K562 (cell line): ENCODE data around the gene PPL. TPM values are rescaled to one million over a fixed set of nuclear protein-coding genes. Genes with fewer than 3 reads are reported as not detected.

ENCODE experiments used
- CHD7 ChIP-seq: fragments of 200-600 bp; sonication (generic); IDR thresholded peaks from one replicate; pipeline ENCODE4 v1.6.1; 2012; ENCODE audit warnings: mild to moderate bottlenecking, low read depth, low read length, inconsistent platforms
- FUS ChIP-seq: fragments of 200-400 bp; formaldehyde crosslinking; optimal IDR thresholded peaks from 2 replicates; pipeline ENCODE3; 2017; ENCODE audit warnings: low read depth, low read length
- GATAD2A ChIP-seq: fragments of 450-650 bp; IDR thresholded peaks from 2 replicates; pipeline ENCODE4 v1.6.1; 2017
- KLF6 ChIP-seq: fragments of 250-450 bp; sonication (Bioruptor Pico); IDR thresholded peaks from 2 replicates; pipeline ENCODE4 v1.4.0; 2020; ENCODE audit warnings: mild to moderate bottlenecking, moderate library complexity, borderline replicate concordance
- ZNF655 ChIP-seq: fragments of 250-450 bp; sonication (Bioruptor Pico); IDR thresholded peaks from 2 replicates; pipeline ENCODE4 v1.5.0; 2021
- polyA plus RNA-seq, 8 experiments: library from polyadenylated mRNA; depleted of rRNA in 4 of 8; stranded (reverse) in 5 of 8; unstranded in 3 of 8; fragments of >200 nt; fragmentation: Nextera tagmentation in 2 of 8; fragmentation: Illumina TruSeq in 1 of 8; extraction: Ambion mirVana in 2 of 8; extraction: Trizol in 1 of 8; gene quantifications; 2 replicates each; pipeline versions ENCODE4 v1.2.1 to v1.2.3, GENCODE V29; 2011 to 2014; ENCODE audit warnings: inconsistent platforms in 1 of 8, missing spikeins in 1 of 8
- total RNA-seq, 7 experiments: library from RNA; depleted of rRNA in 6 of 7; stranded (reverse); fragments of >200 nt in 6 of 7; fragmentation: Illumina TruSeq in 2 of 7; extraction: Trizol in 2 of 7; gene quantifications; 2 replicates each; pipeline versions ENCODE4 v1.2.1 to v1.2.3, GENCODE V29; 2011 to 2021; ENCODE audit warnings: low replicate concordance in 1 of 7

PPL gene
- total and polyA plus RNA-seq, 9 of the 15 experiments (the other 6 are each of a cell fraction or from before 2014, with no cell fraction given) = 0.01 to 0.15 (median 0.07) TPM; not detected in 3

DNA sequence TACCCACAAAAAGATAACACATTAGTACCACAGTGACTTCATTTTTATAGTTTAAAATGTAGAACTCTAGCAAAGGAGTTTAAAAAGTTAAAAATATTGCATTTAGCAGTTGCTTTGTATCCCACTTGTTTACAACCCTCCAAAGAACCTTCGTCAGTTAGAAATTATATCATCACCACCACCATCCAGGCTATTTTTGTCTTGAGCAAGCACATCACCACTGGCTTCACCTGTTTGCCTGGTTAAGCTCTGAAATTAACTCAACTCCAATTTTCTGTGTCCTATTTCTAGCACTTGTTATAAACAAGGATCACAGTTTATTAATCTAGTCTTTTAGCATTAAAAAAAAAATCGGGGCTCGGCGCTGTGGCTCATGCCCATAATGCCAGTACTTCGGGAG lies 96.0 kb downstream of the PPL start (continued):
- no peak for TF ChIP-seq CHD7
- TF ChIP-seq ZNF655 (CRISPR knock-in tag) = no peak
- no peak for TF ChIP-seq FUS
- no peak for TF ChIP-seq GATAD2A
- TF ChIP-seq KLF6 (CRISPR knock-in tag) = no peak
